Suprapubic skin (tissue), 4 donors: ENCODE data around the gene OR2AT4.

ENCODE experiments used
- CTCF ChIP-seq, 2 donors: fragments of 200-600 bp in 1 of 2; fragments of 450-650 bp in 1 of 2; sonication (generic) in 1 of 2; IDR thresholded peaks; one replicate each; pipeline ENCODE4 v1.5.1; 2016 to 2019; ENCODE audit warnings: antibody characterized with exemption in 2 of 2, mild to moderate bottlenecking in 1 of 2, moderate library complexity in 1 of 2
- EP300 ChIP-seq: sonication (generic); formaldehyde crosslinking; IDR thresholded peaks from one replicate; pipeline ENCODE4 v1.6.1; 2017; ENCODE audit warnings: antibody characterized with exemption
- POLR2A ChIP-seq, 2 donors: fragments of 450-650 bp; IDR thresholded peaks; one replicate each; pipeline ENCODE4 v1.6.1; 2017; ENCODE audit warnings: antibody characterized with exemption in 2 of 2, mild to moderate bottlenecking in 2 of 2, moderate library complexity in 2 of 2
- POLR2AphosphoS5 ChIP-seq, 3 donors: sonication (generic); formaldehyde crosslinking; IDR thresholded peaks; one replicate each; pipeline ENCODE4 v1.6.1; 2017; ENCODE audit warnings: antibody characterized with exemption in 3 of 3

- TF ChIP-seq CTCF (IDR thresholded peaks at IDR 0.05) = no peak
- TF ChIP-seq POLR2A (IDR thresholded peaks at IDR 0.05) = no peak
- no peak for TF ChIP-seq POLR2AphosphoS5 (IDR thresholded peaks at IDR 0.05)
- no peak for TF ChIP-seq EP300
Measured at GRCh38 chr11:75099635-75100034, 3.0 kb upstream of the OR2AT4 start.
